B cell (primary cell): ENCODE data around the gene CALN1.

Experiments
- CTCF ChIP-seq: fragments of 200-600 bp; IDR thresholded peaks from one replicate; pipeline ENCODE4 v1.8.0; 2022; ENCODE audit warnings: antibody characterized with exemption, mild to moderate bottlenecking
- EZH2 ChIP-seq: IDR thresholded peaks from 2 replicates; pipeline ENCODE4 v1.6.1; 2012; ENCODE audit warnings: borderline replicate concordance, low read depth, mild to moderate bottlenecking, moderate library complexity, low read length; ENCODE audit not compliant: insufficient read depth, poor library complexity, severe bottlenecking

GRCh38 chr7:72435925-72436480 lies 23.9 kb upstream of the CALN1 start:
- TF ChIP-seq CTCF, result no peak
- no peak for TF ChIP-seq EZH2
